ENCODE measurements around the gene HSD17B8.
A peak's percentile ranks its signal among the peaks of the same experiment; 100 is the strongest.

DNA sequence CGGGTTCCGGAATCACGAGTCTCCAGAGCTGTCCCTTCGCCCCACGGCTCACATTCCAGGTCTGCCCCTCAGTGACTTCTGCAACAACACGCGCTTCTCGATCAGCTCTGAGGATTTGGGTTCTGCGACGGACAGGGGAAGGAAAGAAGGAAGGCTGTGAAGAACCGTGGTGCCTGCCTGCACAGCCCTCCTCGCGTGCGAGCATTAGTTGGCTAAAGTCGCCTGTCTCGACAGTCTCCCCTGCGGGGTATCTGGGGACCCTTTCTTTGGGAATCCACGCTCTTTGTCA is 44.1 kb downstream of the HSD17B8 start:
- TF ChIP-seq, protein P1, sequence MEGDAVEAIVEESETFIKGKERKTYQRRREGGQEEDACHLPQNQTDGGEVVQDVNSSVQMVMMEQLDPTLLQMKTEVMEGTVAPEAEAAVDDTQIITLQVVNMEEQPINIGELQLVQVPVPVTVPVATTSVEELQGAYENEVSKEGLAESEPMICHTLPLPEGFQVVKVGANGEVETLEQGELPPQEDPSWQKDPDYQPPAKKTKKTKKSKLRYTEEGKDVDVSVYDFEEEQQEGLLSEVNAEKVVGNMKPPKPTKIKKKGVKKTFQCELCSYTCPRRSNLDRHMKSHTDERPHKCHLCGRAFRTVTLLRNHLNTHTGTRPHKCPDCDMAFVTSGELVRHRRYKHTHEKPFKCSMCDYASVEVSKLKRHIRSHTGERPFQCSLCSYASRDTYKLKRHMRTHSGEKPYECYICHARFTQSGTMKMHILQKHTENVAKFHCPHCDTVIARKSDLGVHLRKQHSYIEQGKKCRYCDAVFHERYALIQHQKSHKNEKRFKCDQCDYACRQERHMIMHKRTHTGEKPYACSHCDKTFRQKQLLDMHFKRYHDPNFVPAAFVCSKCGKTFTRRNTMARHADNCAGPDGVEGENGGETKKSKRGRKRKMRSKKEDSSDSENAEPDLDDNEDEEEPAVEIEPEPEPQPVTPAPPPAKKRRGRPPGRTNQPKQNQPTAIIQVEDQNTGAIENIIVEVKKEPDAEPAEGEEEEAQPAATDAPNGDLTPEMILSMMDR (IDR thresholded peaks at IDR 0.05) = peak in 1 of 3 experiments; percentile 1
- no peak for TF ChIP-seq POLR2A (IDR thresholded peaks at IDR 0.05; ENCODE audit: low read depth)
- peak in 1 of 2 donors; percentile 0 for TF ChIP-seq POLR2AphosphoS5 (IDR thresholded peaks at IDR 0.05)
- TF ChIP-seq EP300 (IDR thresholded peaks at IDR 0.05) = no peak
